H9 (cell line): ENCODE measurements around the gene FLNC. TPM values are rescaled to one million over a fixed set of nuclear protein-coding genes. Genes with fewer than 3 reads are reported as not detected.

Source experiments
- DNase-seq: peaks from one replicate; pipeline ENCODE4 v3.0.0-alpha.2; 2017
- H2AFZ ChIP-seq: one replicate; pipeline ENCODE4 v1.6.1; 2013; ENCODE audit warnings: mild to moderate bottlenecking, low read length, control low read depth, moderate library complexity
- H2AK5ac ChIP-seq: 2 replicates; pipeline ENCODE4 v1.6.1; 2013; ENCODE audit warnings: low read length, control low read depth, mixed read lengths; ENCODE audit not compliant: insufficient read length
- H2BK120ac ChIP-seq: one replicate; pipeline ENCODE4 v1.6.1; 2013; ENCODE audit warnings: low read depth, mild to moderate bottlenecking, low read length, control low read depth, inconsistent platforms; ENCODE audit not compliant: poor library complexity, severe bottlenecking
- H2BK12ac ChIP-seq: 2 replicates; pipeline ENCODE4 v1.6.1; 2013; ENCODE audit warnings: low read length, control low read depth, mixed read lengths, low read depth; ENCODE audit not compliant: insufficient read length
- H2BK15ac ChIP-seq: 2 replicates; pipeline ENCODE4 v1.6.1; 2013; ENCODE audit warnings: low read depth, low read length, control low read depth
- H2BK20ac ChIP-seq: one replicate; pipeline ENCODE4 v1.6.1; 2013; ENCODE audit warnings: low read depth, mild to moderate bottlenecking, low read length, control low read depth, inconsistent platforms; ENCODE audit not compliant: poor library complexity, severe bottlenecking
- H2BK5ac ChIP-seq: 2 replicates; pipeline ENCODE4 v1.6.1; 2013; ENCODE audit warnings: low read length, control low read depth, mixed read lengths; ENCODE audit not compliant: insufficient read length
- H3K14ac ChIP-seq: 2 replicates; pipeline ENCODE4 v1.6.1; 2013; ENCODE audit warnings: low read length, control low read depth; ENCODE audit not compliant: insufficient read depth
- H3K18ac ChIP-seq: 2 replicates; pipeline ENCODE4 v1.6.1; 2013; ENCODE audit warnings: low read depth, mild to moderate bottlenecking, mixed read lengths, low read length, control low read depth; ENCODE audit not compliant: insufficient read length
- H3K23ac ChIP-seq: 2 replicates; pipeline ENCODE4 v1.6.1; 2013; ENCODE audit warnings: low read length, control low read depth, mixed read lengths, low read depth; ENCODE audit not compliant: insufficient read length
- H3K23me2 ChIP-seq: 2 replicates; pipeline ENCODE4 v1.6.1; 2013; ENCODE audit warnings: low read depth, mild to moderate bottlenecking, mixed read lengths, low read length, control low read depth; ENCODE audit not compliant: insufficient read length, poor library complexity, severe bottlenecking
- H3K27ac ChIP-seq: 2 replicates; pipeline ENCODE4 v1.5.1; 2013; ENCODE audit warnings: low read length, control low read depth, mixed read lengths, low read depth; ENCODE audit not compliant: insufficient read length
- H3K27me3 ChIP-seq: 2 replicates; pipeline ENCODE4 v1.6.1; 2013; ENCODE audit warnings: low read length, control low read depth, inconsistent platforms; ENCODE audit not compliant: insufficient read depth
- H3K4ac ChIP-seq: 2 replicates; pipeline ENCODE4 v1.6.1; 2013; ENCODE audit warnings: low read depth, mild to moderate bottlenecking, control low read depth, inconsistent platforms, low read length, moderate library complexity
- H3K4me1 ChIP-seq: 2 replicates; pipeline ENCODE4 v1.6.1; 2013; ENCODE audit warnings: low read length, control low read depth, inconsistent platforms; ENCODE audit not compliant: insufficient read depth
- H3K4me2 ChIP-seq: 2 replicates; pipeline ENCODE4 v1.6.1; 2013; ENCODE audit warnings: low read length, control low read depth, mixed read lengths; ENCODE audit not compliant: insufficient read length, insufficient read depth
- H3K56ac ChIP-seq: 2 replicates; pipeline ENCODE4 v1.6.1; 2013; ENCODE audit warnings: low read depth, mild to moderate bottlenecking, mixed read lengths, low read length, control low read depth; ENCODE audit not compliant: insufficient read length
- H3K79me1 ChIP-seq: 2 replicates; pipeline ENCODE4 v1.6.1; 2013; ENCODE audit warnings: low read depth, mild to moderate bottlenecking, moderate library complexity, low read length, control low read depth, inconsistent platforms; ENCODE audit not compliant: insufficient read depth, poor library complexity, severe bottlenecking
- H3K79me2 ChIP-seq: 2 replicates; pipeline ENCODE4 v1.6.1; 2013; ENCODE audit warnings: low read length, control low read depth, inconsistent platforms; ENCODE audit not compliant: insufficient read depth
- H3K9ac ChIP-seq: 2 replicates; pipeline ENCODE4 v1.6.1; 2013; ENCODE audit warnings: low read length, control low read depth, mixed read lengths; ENCODE audit not compliant: insufficient read length; ENCODE audit errors: extremely low read depth
- H3K9me3 ChIP-seq: one replicate; pipeline ENCODE4 v1.6.1; 2013; ENCODE audit warnings: low read depth, low read length, inconsistent platforms; ENCODE audit not compliant: control insufficient read depth
- H3T11ph ChIP-seq: one replicate; pipeline ENCODE4 v1.6.1; 2013; ENCODE audit warnings: mild to moderate bottlenecking, low read length, control low read depth, inconsistent platforms
- H4K20me1 ChIP-seq: one replicate; pipeline ENCODE4 v1.6.1; 2013; ENCODE audit not compliant: control insufficient read depth, insufficient read length, insufficient read depth
- H4K5ac ChIP-seq: 2 replicates; pipeline ENCODE4 v1.6.1; 2013; ENCODE audit warnings: low read depth, mild to moderate bottlenecking, mixed read lengths, low read length, control low read depth; ENCODE audit not compliant: insufficient read length
- H4K8ac ChIP-seq: replicated peaks from 2 replicates; pipeline ENCODE4 v1.6.1; 2013; ENCODE audit warnings: low read length, control low read depth, mixed read lengths, low read depth; ENCODE audit not compliant: insufficient read length
- H4K91ac ChIP-seq: 2 replicates; pipeline ENCODE4 v1.6.1; 2013; ENCODE audit warnings: low read depth, mild to moderate bottlenecking, moderate library complexity, mixed read lengths, low read length, control low read depth; ENCODE audit not compliant: insufficient read length
- H3K27ac Mint-ChIP-seq, 3 experiments: 2 replicates in 2 of 3; 3 replicates in 1 of 3; pipeline ENCODE4 v1.8.0; 2020 to 2021; ENCODE audit warnings: mixed read lengths in 3 of 3, mild to moderate bottlenecking in 1 of 3, moderate library complexity in 1 of 3
- H3K27me3 Mint-ChIP-seq: 2 replicates; pipeline ENCODE4 v1.8.0; 2021; ENCODE audit warnings: low read depth, mild to moderate bottlenecking, moderate library complexity, mixed read lengths
- H3K36me3 Mint-ChIP-seq, 3 experiments: 2 replicates in 2 of 3; 3 replicates in 1 of 3; pipeline ENCODE4 v1.8.0; 2020 to 2021; ENCODE audit warnings: low read depth in 3 of 3, mixed read lengths in 3 of 3; ENCODE audit not compliant: insufficient read depth in 1 of 3
- H3K4me1 Mint-ChIP-seq, 2 experiments: 2 replicates each; pipeline ENCODE4 v1.8.0; 2020; ENCODE audit warnings: mixed read lengths in 2 of 2
- H3K4me3 Mint-ChIP-seq, 2 experiments: 2 replicates in 1 of 2; 3 replicates in 1 of 2; pipeline ENCODE4 v1.8.0; 2020 to 2021; ENCODE audit warnings: mild to moderate bottlenecking in 2 of 2, mixed read lengths in 2 of 2, moderate library complexity in 1 of 2
- H3K9me3 Mint-ChIP-seq, 2 experiments: 2 replicates in 1 of 2; 3 replicates in 1 of 2; pipeline ENCODE4 v1.8.0; 2020; ENCODE audit warnings: mild to moderate bottlenecking in 2 of 2, mixed read lengths in 2 of 2, moderate library complexity in 1 of 2
- CTCF ChIP-seq: fragments of 200-600 bp; sonication (generic); conservative IDR thresholded peaks from 3 replicates; pipeline ENCODE4 v1.8.0; 2021; ENCODE audit warnings: antibody characterized with exemption, mild to moderate bottlenecking
- WGBS: extraction: QIAGEN DNeasy Blood & Tissue Kit; methylation state at CpG from one replicate; pipeline ENCODE4 v1.1.7; 2013; ENCODE audit warnings: missing lambda C conversion rate, low lambda C conversion rate, mixed read lengths; ENCODE audit not compliant: insufficient read length; ENCODE audit errors: extremely low coverage; 5-methylcytosine and 5-hydroxymethylcytosine counted together
- total RNA-seq: library from RNA; stranded (reverse); gene quantifications from 2 replicates; pipeline ENCODE4 v1.2.1, GENCODE V29; 2021

The FLNC gene
- total RNA-seq, 1 experiment from 2014 or later = 12.2 TPM

GRCh38 chr7:128799451-128799850 is 30.8 kb upstream of the FLNC start:
- no peaks in the 10 kb centered on the region for H3K27me3 Mint-ChIP-seq
- H4K20me1 ChIP-seq = no peaks in the 10 kb centered on the region
- no peak overlapping the region for H3K27ac Mint-ChIP-seq
- H4K5ac ChIP-seq = no peak overlapping the region
- no peaks in the 10 kb centered on the region for H3K27me3 ChIP-seq
- H2AFZ ChIP-seq = no peak overlapping the region
- peaks cover 23 to 28% of the 10 kb centered on the region in 2 experiments for H3K4me1 Mint-ChIP-seq
- no peak for TF ChIP-seq CTCF
- H3K4me2 ChIP-seq = no peak overlapping the region
- no peak overlapping the region for H2BK5ac ChIP-seq
- H2BK120ac ChIP-seq = no peak overlapping the region
- H3K79me2 ChIP-seq = no peaks in the 10 kb centered on the region
- H4K8ac ChIP-seq = no peak overlapping the region
- H2AK5ac ChIP-seq = no peak overlapping the region
- no peak overlapping the region for H3K14ac ChIP-seq
- H3K9me3 Mint-ChIP-seq = no peaks in the 10 kb centered on the region; a peak in 1 of 5 replicates
- no peaks in the 10 kb centered on the region for H3K23me2 ChIP-seq
- no peak overlapping the region for H3K23ac ChIP-seq
- no peak overlapping the region for H3K27ac ChIP-seq
- no peak overlapping the region for H2BK15ac ChIP-seq
- H3K9ac ChIP-seq = no peak overlapping the region
- H4K91ac ChIP-seq = no peak overlapping the region
- no peak overlapping the region for H2BK20ac ChIP-seq
- H3K18ac ChIP-seq = no peak overlapping the region
- H3K4me1 ChIP-seq = no peaks in the 10 kb centered on the region; the same call in 1 of the 2 replicates
- peaks cover 27 to 55% (median 53%) of the 10 kb centered on the region in 3 experiments for H3K36me3 Mint-ChIP-seq
- no peak overlapping the region for H3K4ac ChIP-seq
- H3T11ph ChIP-seq = no peak overlapping the region
- H3K56ac ChIP-seq = no peak overlapping the region
- no peaks in the 10 kb centered on the region for H3K9me3 ChIP-seq
- no peaks in the 10 kb centered on the region for H3K79me1 ChIP-seq
- WGBS = no CpG with 5 or more reads among the region's 2 CpGs
- no peak overlapping the region for H2BK12ac ChIP-seq
- no peak overlapping the region for H3K4me3 Mint-ChIP-seq
- no peak for DNase-seq
